Measurements from ENCODE around the gene ST3GAL4.

- no peak for TF ChIP-seq RFX5 (IDR thresholded peaks at IDR 0.05)
- TF ChIP-seq EP300 (IDR thresholded peaks at IDR 0.05) = no peak
- TF ChIP-seq ZFP36 (IDR thresholded peaks at IDR 0.05; ENCODE audit: borderline replicate concordance, partially characterized antibody) = no peak
- TF ChIP-seq MAZ (IDR thresholded peaks at IDR 0.05; ENCODE audit: borderline replicate concordance, low read depth, low read length) = no peak
- TF ChIP-seq, protein P1, sequence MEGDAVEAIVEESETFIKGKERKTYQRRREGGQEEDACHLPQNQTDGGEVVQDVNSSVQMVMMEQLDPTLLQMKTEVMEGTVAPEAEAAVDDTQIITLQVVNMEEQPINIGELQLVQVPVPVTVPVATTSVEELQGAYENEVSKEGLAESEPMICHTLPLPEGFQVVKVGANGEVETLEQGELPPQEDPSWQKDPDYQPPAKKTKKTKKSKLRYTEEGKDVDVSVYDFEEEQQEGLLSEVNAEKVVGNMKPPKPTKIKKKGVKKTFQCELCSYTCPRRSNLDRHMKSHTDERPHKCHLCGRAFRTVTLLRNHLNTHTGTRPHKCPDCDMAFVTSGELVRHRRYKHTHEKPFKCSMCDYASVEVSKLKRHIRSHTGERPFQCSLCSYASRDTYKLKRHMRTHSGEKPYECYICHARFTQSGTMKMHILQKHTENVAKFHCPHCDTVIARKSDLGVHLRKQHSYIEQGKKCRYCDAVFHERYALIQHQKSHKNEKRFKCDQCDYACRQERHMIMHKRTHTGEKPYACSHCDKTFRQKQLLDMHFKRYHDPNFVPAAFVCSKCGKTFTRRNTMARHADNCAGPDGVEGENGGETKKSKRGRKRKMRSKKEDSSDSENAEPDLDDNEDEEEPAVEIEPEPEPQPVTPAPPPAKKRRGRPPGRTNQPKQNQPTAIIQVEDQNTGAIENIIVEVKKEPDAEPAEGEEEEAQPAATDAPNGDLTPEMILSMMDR (IDR thresholded peaks at IDR 0.05) = no peak
Measured at GRCh38 chr11:126440276-126440675, 84.8 kb downstream of the ST3GAL4 start.

All from A549 (cell line).